Calu3 (cell line): Measurements from ENCODE around the gene PLD3. TPM values are rescaled to one million over a fixed set of nuclear protein-coding genes. Genes with fewer than 3 reads are reported as not detected.

Experiments
- BruUV-seq: library from RNA; stranded (reverse); fragments of 400-500 nt; replicated peaks from 2 replicates; lab custom pipeline; 2021; lab: Mats Ljungman, UMichigan
- CTCF ChIA-PET: fragments of 300-600 bp; sonication (Branson Sonifier 250); formaldehyde crosslinking; loops from one replicate; lab custom pipeline; 2022; ENCODE audit warnings: antibody characterized with exemption; lab: Charles Lee
- DNase-seq: peaks from one replicate; pipeline ENCODE4 v3.0.0; 2022
- H3K27ac Mint-ChIP-seq: one replicate; pipeline ENCODE4 v1.8.0; 2022; ENCODE audit warnings: mixed read lengths; ENCODE audit not compliant: unreplicated experiment
- H3K27me3 Mint-ChIP-seq: one replicate; pipeline ENCODE4 v1.8.0; 2022; ENCODE audit warnings: mixed read lengths; ENCODE audit not compliant: unreplicated experiment
- H3K36me3 Mint-ChIP-seq: one replicate; pipeline ENCODE4 v1.8.0; 2022; ENCODE audit warnings: mild to moderate bottlenecking, moderate library complexity, mixed read lengths; ENCODE audit not compliant: insufficient read depth, unreplicated experiment
- H3K4me1 Mint-ChIP-seq: one replicate; pipeline ENCODE4 v1.8.0; 2022; ENCODE audit warnings: mild to moderate bottlenecking, low read depth, mixed read lengths; ENCODE audit not compliant: unreplicated experiment
- H3K4me3 Mint-ChIP-seq: one replicate; pipeline ENCODE4 v1.8.0; 2022; ENCODE audit warnings: mild to moderate bottlenecking, low read depth, moderate library complexity, mixed read lengths; ENCODE audit not compliant: unreplicated experiment
- H3K9me3 Mint-ChIP-seq: one replicate; pipeline ENCODE4 v1.8.0; 2022; ENCODE audit warnings: low read depth, mixed read lengths; ENCODE audit not compliant: unreplicated experiment
- CTCF ChIP-seq: fragments of 200-600 bp; IDR thresholded peaks from one replicate; pipeline ENCODE4 v1.8.0; 2022; ENCODE audit warnings: antibody characterized with exemption; ENCODE audit not compliant: unreplicated experiment
- intact Hi-C: fragments of 100-400 bp; cut with micrococcal nuclease; formaldehyde crosslinking; loops from one replicate; pipeline ENCODE4 v1.10.0; 2022; ENCODE audit not compliant: unreplicated experiment
- total RNA-seq: library from RNA; stranded (reverse); gene quantifications from 2 replicates; pipeline ENCODE4 v1.2.3, GENCODE V29; 2022

PLD3 gene
- total RNA-seq, 1 experiment from 2014 or later, result 184 TPM

GRCh38 chr19:40317338-40317737 is 31.2 kb upstream of the PLD3 start:
- H3K27ac Mint-ChIP-seq, result no peak overlapping the region
- BruUV-seq, result no TSS peak
- CTCF ChIA-PET, result interaction anchor here (0.7 kb wide), 1 partner anchor 701 kb away, joined by 3 read pairs; no protein-coding TSS in a partner anchor

GRCh38 chr19:40320558-40320935 is 27.9 kb upstream of the PLD3 start:
- H3K4me3 Mint-ChIP-seq, result no peak overlapping the region
- H3K27ac Mint-ChIP-seq, result no peak overlapping the region
- CTCF ChIA-PET, result no interaction called here
- H3K4me1 Mint-ChIP-seq, result no peaks in the 10 kb centered on the region
- H3K36me3 Mint-ChIP-seq, result peaks cover 12% of the 10 kb centered on the region
- no TSS peak for BruUV-seq
- intact Hi-C loops, result no loop called here
- no peaks in the 10 kb centered on the region for H3K27me3 Mint-ChIP-seq
- no peak for TF ChIP-seq CTCF
- H3K9me3 Mint-ChIP-seq, result no peaks in the 10 kb centered on the region
- DNase-seq, result no peak

More at GRCh38 chr19:40317338-40317737, 31.2 kb upstream of the PLD3 start:
- Mint-ChIP-seq H3K27me3 (no peaks in the 10 kb centered on the region), H3K36me3 (no peaks in the 10 kb centered on the region), H3K4me1 (no peaks in the 10 kb centered on the region), H3K9me3 (no peaks in the 10 kb centered on the region), H3K4me3 (no peak overlapping the region)
- intact Hi-C loops, result no loop called here
- no peak for DNase-seq
- TF ChIP-seq CTCF, result no peak

- no TSS peak for BruUV-seq
- intact Hi-C loops, result no loop called here
- DNase-seq, result no peak
- CTCF ChIA-PET, result no interaction called here
- no peak overlapping the region for H3K4me3 Mint-ChIP-seq
- no peak overlapping the region for H3K27ac Mint-ChIP-seq
- peaks cover 12% of the 10 kb centered on the region for H3K36me3 Mint-ChIP-seq
- H3K4me1 Mint-ChIP-seq, result no peaks in the 10 kb centered on the region
- H3K27me3 Mint-ChIP-seq, result no peaks in the 10 kb centered on the region
- no peak for TF ChIP-seq CTCF
- no peaks in the 10 kb centered on the region for H3K9me3 Mint-ChIP-seq
These were observed 27.4 kb upstream of the PLD3 start for GRCh38 chr19:40321076-40321475.

GRCh38 chr19:40321566-40322270 is 26.8 kb upstream of the PLD3 start:
- no TSS peak for BruUV-seq
- Mint-ChIP-seq H3K4me3 (no peak overlapping the region), H3K27ac (no peak overlapping the region), H3K9me3 (no peaks in the 10 kb centered on the region), H3K36me3 (peaks cover 12% of the 10 kb centered on the region), H3K4me1 (no peaks in the 10 kb centered on the region), H3K27me3 (no peaks in the 10 kb centered on the region)
- DNase-seq, result no peak
- intact Hi-C loops, result no loop called here
- TF ChIP-seq CTCF, result no peak
- CTCF ChIA-PET, result no interaction called here
